Measurements from ENCODE around the gene PLA2R1.

DNA sequence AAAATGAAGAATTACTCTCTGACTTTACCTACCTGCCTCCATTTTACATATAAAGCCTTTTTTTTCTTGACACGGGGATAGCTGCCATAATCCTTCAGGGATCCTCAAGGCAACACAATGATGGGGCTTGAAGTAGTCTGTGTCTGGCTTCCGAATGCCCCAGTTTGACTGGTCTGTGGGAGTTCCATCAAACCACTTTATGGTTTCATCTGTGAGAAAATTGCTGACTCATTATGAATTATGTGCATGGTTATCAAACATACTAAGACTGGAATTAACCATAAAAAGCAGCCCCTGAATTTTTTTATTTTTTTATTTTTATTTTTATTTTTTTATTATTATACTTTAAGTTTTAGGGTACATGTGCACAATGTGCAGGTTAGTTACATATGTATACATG, 117.5 kb downstream of the PLA2R1 start:
- TF ChIP-seq, protein P1, sequence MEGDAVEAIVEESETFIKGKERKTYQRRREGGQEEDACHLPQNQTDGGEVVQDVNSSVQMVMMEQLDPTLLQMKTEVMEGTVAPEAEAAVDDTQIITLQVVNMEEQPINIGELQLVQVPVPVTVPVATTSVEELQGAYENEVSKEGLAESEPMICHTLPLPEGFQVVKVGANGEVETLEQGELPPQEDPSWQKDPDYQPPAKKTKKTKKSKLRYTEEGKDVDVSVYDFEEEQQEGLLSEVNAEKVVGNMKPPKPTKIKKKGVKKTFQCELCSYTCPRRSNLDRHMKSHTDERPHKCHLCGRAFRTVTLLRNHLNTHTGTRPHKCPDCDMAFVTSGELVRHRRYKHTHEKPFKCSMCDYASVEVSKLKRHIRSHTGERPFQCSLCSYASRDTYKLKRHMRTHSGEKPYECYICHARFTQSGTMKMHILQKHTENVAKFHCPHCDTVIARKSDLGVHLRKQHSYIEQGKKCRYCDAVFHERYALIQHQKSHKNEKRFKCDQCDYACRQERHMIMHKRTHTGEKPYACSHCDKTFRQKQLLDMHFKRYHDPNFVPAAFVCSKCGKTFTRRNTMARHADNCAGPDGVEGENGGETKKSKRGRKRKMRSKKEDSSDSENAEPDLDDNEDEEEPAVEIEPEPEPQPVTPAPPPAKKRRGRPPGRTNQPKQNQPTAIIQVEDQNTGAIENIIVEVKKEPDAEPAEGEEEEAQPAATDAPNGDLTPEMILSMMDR (IDR thresholded peaks at IDR 0.05) = no peak
- no peak for TF ChIP-seq POLR2A (IDR thresholded peaks at IDR 0.05)
